ENCODE data around the gene DRD2.

DNA sequence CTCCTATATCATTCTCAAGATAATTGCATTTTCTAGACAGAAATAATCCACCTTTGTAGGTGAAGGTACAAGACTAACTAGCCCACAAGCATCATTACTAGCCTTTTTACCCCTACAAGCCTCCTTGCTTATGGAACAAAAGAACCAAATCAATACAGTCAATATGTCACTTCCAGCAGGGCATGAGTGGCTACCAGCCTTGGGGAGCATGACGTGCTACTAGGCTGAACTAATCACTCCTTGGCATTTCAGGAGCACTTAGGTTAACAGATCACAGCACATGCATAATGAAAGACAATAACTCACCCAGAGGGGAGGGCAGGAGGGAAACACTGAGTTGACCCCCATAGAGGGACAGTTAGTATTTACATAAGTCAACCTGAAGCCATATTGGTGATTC, 2.7 kb downstream of the DRD2 start:
- TF ChIP-seq SPI1 (IDR thresholded peaks at IDR 0.05; ENCODE audit: low read depth, low read length) (no peak), POLR2A (IDR thresholded peaks at IDR 0.05; ENCODE audit: low read depth, low read length) (no peak), POLR2AphosphoS5 (IDR thresholded peaks at IDR 0.05; ENCODE audit: low read depth, low read length) (no peak)
